WTC11 (cell line): ENCODE results near the gene FAM163A.

Source experiments
- CTCF ChIP-seq: fragments of 200-600 bp; IDR thresholded peaks from 2 replicates; pipeline ENCODE4 v1.8.0; 2022; ENCODE audit warnings: antibody characterized with exemption
- HMGXB4 ChIP-seq: sonication (generic); formaldehyde crosslinking; IDR thresholded peaks from 2 replicates; pipeline ENCODE4 v1.8.1; 2023; ENCODE audit warnings: mild to moderate bottlenecking, moderate library complexity, missing genetic modification reagents
- IRF2 ChIP-seq: sonication (generic); formaldehyde crosslinking; IDR thresholded peaks from 2 replicates; pipeline ENCODE4 v1.8.0; 2022; ENCODE audit warnings: low read depth, missing genetic modification reagents, borderline replicate concordance
- TCF7 ChIP-seq: sonication (generic); formaldehyde crosslinking; IDR thresholded peaks from 2 replicates; pipeline ENCODE4 v1.8.0; 2022; ENCODE audit warnings: mild to moderate bottlenecking, low read depth, missing genetic modification reagents, moderate library complexity
- ZNF423 ChIP-seq: fragments of 250-450 bp; sonication (Bioruptor Pico); IDR thresholded peaks from 2 replicates; pipeline ENCODE4 v2.1.2; 2022; ENCODE audit warnings: mild to moderate bottlenecking, moderate library complexity

GRCh38 chr1:179702946-179703539 is 40.0 kb upstream of the FAM163A start:
- TF ChIP-seq ZNF423 (CRISPR knock-in tag) = no peak
- no peak for TF ChIP-seq HMGXB4 (CRISPR knock-in tag)
- no peak for TF ChIP-seq IRF2 (CRISPR knock-in tag)
- no peak for TF ChIP-seq CTCF
- no peak for TF ChIP-seq TCF7 (CRISPR knock-in tag)
